IMR-90 (cell line): Measurements from ENCODE around the gene MYEOV.

Source experiments
- CEBPB ChIP-seq: IDR thresholded peaks from 2 replicates; pipeline ENCODE4 v1.6.1; 2012; ENCODE audit warnings: low read depth, low read length, improper control_type of control experiment
- CTCF ChIP-seq: conservative IDR thresholded peaks from 2 replicates; pipeline ENCODE4 v1.5.1; 2012; ENCODE audit warnings: mild to moderate bottlenecking, low read depth, low read length, improper control_type of control experiment
- MAZ ChIP-seq: IDR thresholded peaks from 2 replicates; pipeline ENCODE4 v1.6.1; 2012; ENCODE audit warnings: low read depth, mild to moderate bottlenecking, low read length, improper control_type of control experiment, moderate library complexity, borderline replicate concordance
- POLR2A ChIP-seq: IDR thresholded peaks from 2 replicates; pipeline ENCODE4 v1.6.1; 2012; ENCODE audit warnings: mild to moderate bottlenecking, low read depth, low read length
- RAD21 ChIP-seq: IDR thresholded peaks from 2 replicates; pipeline ENCODE4 v1.6.1; 2012; ENCODE audit warnings: low read length, improper control_type of control experiment
- USF2 ChIP-seq: fragments of 150-350 bp; IDR thresholded peaks from 2 replicates; pipeline ENCODE4 v1.6.1; 2017; ENCODE audit warnings: mild to moderate bottlenecking, antibody characterized with exemption, low read length, low read depth

GRCh38 chr11:69274531-69275016 is 19.4 kb upstream of the MYEOV start:
- TF ChIP-seq CEBPB = no peak
- TF ChIP-seq CTCF = no peak
- TF ChIP-seq POLR2A = no peak
- no peak for TF ChIP-seq MAZ
- TF ChIP-seq RAD21 = no peak
- TF ChIP-seq USF2 = no peak
